ENCODE results near the gene MYRFL. TPM values are rescaled to one million over a fixed set of nuclear protein-coding genes. Genes with fewer than 3 reads are reported as not detected.

MYRFL gene
- total and polyA plus RNA-seq, 2 experiments from 2014 or later = 2.3 to 2.7 TPM

DNA sequence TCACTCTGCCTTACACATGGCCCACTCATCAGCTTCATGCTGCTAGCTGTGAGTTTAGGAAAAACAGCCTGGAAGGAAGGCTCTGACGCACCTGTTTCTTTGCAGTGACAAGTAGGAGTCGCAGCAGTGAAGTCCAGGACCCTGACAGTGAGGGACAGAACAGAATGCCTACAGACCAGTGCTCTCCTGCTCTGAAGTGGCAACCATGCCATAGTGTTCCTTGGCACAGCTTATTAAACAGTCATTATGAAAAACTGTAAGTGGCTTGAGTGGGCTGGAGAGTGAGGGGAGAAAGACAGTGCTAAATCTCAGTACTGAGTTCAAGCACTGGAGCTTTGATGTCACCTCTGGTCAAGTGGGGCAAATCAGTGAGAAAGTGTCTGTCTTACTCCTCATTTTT is 61.7 kb downstream of the MYRFL start:
- H3K4me3 ChIP-seq = no peak overlapping the region
- no peak overlapping the region for H2AFZ ChIP-seq
- H3K27me3 ChIP-seq = no peaks in the 10 kb centered on the region
- H3K4me2 ChIP-seq = no peak overlapping the region
- H3K9me3 ChIP-seq (ENCODE audit: low read depth) = no peaks in the 10 kb centered on the region
- TF ChIP-seq, protein P1, sequence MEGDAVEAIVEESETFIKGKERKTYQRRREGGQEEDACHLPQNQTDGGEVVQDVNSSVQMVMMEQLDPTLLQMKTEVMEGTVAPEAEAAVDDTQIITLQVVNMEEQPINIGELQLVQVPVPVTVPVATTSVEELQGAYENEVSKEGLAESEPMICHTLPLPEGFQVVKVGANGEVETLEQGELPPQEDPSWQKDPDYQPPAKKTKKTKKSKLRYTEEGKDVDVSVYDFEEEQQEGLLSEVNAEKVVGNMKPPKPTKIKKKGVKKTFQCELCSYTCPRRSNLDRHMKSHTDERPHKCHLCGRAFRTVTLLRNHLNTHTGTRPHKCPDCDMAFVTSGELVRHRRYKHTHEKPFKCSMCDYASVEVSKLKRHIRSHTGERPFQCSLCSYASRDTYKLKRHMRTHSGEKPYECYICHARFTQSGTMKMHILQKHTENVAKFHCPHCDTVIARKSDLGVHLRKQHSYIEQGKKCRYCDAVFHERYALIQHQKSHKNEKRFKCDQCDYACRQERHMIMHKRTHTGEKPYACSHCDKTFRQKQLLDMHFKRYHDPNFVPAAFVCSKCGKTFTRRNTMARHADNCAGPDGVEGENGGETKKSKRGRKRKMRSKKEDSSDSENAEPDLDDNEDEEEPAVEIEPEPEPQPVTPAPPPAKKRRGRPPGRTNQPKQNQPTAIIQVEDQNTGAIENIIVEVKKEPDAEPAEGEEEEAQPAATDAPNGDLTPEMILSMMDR (IDR thresholded peaks at IDR 0.05; ENCODE audit: poor library complexity) = no peak
- TF ChIP-seq EZH2 (IDR thresholded peaks at IDR 0.05; ENCODE audit: borderline replicate concordance) = no peak
- TF ChIP-seq EZH2phosphoT487 (IDR thresholded peaks at IDR 0.05; ENCODE audit: low read depth, severe bottlenecking, unreplicated experiment) = no peak
- no peaks in the 10 kb centered on the region for H3K79me2 ChIP-seq
- no peaks in the 10 kb centered on the region for H3K9me2 ChIP-seq (replicated peaks; ENCODE audit: insufficient read depth)
- H3K4me1 ChIP-seq (ENCODE audit: insufficient read depth) = no peaks in the 10 kb centered on the region
- no peaks in the 10 kb centered on the region for H4K20me1 ChIP-seq (ENCODE audit: insufficient read depth, poor library complexity, severe bottlenecking)
- no peak for DNase-seq (ENCODE audit: low spot score)
- WGBS (ENCODE audit: low lambda C conversion rate, missing lambda C conversion rate) = 94% methylated on average over 2 of the region's 2 CpGs
- no peak overlapping the region for H3K27ac ChIP-seq
- H3K36me3 ChIP-seq (replicated peaks; ENCODE audit: insufficient read depth, low read depth) = no peaks in the 10 kb centered on the region

DNA sequence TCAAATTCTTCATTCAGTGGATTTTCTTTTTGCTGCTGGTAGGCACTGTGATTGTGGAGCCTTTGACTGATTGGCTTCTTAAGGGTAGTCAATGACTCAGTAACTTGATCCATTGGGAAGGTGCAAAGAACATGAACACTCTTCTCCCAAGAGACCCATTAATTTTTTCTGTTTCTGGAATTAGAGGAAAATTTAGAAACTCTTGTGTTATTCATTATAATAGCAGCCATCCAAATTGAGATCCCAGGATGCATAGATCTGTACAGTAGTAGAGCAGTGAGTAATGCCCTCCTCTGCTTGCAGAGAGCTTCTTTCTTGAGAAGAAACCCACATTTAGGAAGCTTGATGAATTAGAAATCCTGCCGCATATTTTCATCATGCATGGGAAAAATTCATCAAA is 63.9 kb downstream of the MYRFL start:
- 95% methylated on average over 1 of the region's 1 CpG for WGBS (ENCODE audit: low lambda C conversion rate, missing lambda C conversion rate)
- Histone ChIP-seq H2AFZ (no peak overlapping the region), H3K4me2 (no peak overlapping the region), H4K20me1 (ENCODE audit: insufficient read depth, poor library complexity, severe bottlenecking) (no peaks in the 10 kb centered on the region), H3K4me3 (no peak overlapping the region), H3K9me2 (replicated peaks; ENCODE audit: insufficient read depth) (no peaks in the 10 kb centered on the region), H3K36me3 (replicated peaks; ENCODE audit: insufficient read depth, low read depth) (no peaks in the 10 kb centered on the region), H3K4me1 (ENCODE audit: insufficient read depth) (no peaks in the 10 kb centered on the region), H3K27me3 (no peaks in the 10 kb centered on the region), H3K27ac (no peak overlapping the region), H3K9me3 (ENCODE audit: low read depth) (no peaks in the 10 kb centered on the region), H3K79me2 (no peaks in the 10 kb centered on the region)
- DNase-seq (ENCODE audit: low spot score) = no peak
- TF ChIP-seq EZH2phosphoT487 (IDR thresholded peaks at IDR 0.05; ENCODE audit: low read depth, severe bottlenecking, unreplicated experiment) (no peak), EZH2 (IDR thresholded peaks at IDR 0.05; ENCODE audit: borderline replicate concordance) (no peak)

DNA sequence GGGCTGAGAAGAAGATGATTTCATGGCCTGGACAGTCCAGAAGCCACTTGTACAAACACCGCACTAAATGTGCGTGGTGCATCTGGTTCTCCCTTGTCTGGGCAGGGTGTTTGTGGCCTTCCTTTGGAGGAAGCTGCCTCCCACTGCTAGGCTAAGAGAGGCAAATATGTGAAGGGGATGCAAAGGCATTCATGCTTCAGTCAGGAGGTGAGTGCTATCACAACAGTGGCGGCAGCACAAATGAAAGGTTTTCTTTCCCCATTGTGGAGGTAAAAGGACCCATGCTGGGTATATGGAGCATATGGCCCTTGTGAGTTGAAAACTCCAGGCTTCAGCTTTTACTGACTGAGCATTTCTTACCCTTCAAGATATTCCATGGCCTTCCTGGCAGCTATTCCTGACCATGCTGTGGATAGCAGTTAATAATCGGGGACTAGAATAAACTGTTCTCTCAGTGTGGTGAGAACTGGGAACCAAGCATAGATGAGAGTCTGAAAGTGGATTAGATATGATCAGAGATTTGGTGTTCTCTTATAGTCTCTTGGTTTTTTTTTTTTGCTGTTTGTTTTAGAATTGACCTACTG is 69.9 kb downstream of the MYRFL start:
- Histone ChIP-seq H3K36me3 (replicated peaks; ENCODE audit: insufficient read depth, low read depth) (no peaks in the 10 kb centered on the region), H3K79me2 (no peaks in the 10 kb centered on the region), H3K4me2 (no peak overlapping the region), H3K27me3 (no peaks in the 10 kb centered on the region), H3K9me3 (ENCODE audit: low read depth) (no peaks in the 10 kb centered on the region), H2AFZ (no peak overlapping the region), H4K20me1 (ENCODE audit: insufficient read depth, poor library complexity, severe bottlenecking) (no peaks in the 10 kb centered on the region), H3K27ac (no peak overlapping the region), H3K4me1 (ENCODE audit: insufficient read depth) (peaks cover 10% of the 10 kb centered on the region), H3K9me2 (replicated peaks; ENCODE audit: insufficient read depth) (no peaks in the 10 kb centered on the region), H3K4me3 (no peak overlapping the region)
- TF ChIP-seq, protein P1 (IDR thresholded peaks at IDR 0.05; ENCODE audit: poor library complexity) = no peak
- TF ChIP-seq EZH2phosphoT487 (IDR thresholded peaks at IDR 0.05; ENCODE audit: low read depth, severe bottlenecking, unreplicated experiment) (no peak), EZH2 (IDR thresholded peaks at IDR 0.05; ENCODE audit: borderline replicate concordance) (no peak)
- 91% methylated on average over 4 of the region's 4 CpGs for WGBS (ENCODE audit: low lambda C conversion rate, missing lambda C conversion rate)
- no peak for DNase-seq (ENCODE audit: low spot score)

DNA sequence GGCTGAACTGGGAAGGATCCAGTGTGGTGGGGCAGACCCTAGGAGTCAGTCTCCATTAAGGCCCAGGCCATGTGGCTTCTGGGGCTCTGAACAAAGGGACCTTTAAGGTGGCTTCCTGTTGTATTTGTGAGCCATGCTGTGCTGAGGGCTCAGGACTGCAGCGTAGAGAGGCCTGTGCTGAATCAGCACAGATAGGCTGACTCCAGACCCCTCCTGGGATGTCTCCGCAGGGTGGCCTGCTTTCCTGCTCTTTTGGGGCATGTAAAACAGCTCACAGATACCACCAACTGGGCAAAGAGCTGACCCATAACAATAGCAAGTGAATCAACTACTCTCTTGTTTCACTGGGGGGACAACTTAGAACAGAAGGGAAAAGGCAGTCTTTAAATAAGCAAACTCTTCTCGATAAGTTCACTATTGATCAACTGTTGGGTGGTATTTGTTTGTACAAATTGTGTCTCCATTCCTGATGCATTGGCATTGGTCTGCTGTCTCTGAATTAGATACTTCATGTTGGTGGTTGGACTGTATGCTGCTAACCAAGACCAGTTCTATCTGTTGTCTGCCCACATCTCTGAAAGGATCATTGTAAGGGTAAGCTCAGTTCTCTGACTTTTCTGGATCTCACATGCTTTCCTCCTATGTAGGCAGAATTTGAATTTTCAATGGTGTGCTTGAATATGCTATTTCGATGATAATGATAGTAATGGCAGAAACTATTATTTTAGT is 71.8 kb downstream of the MYRFL start:
- Histone ChIP-seq H3K4me1 (ENCODE audit: insufficient read depth) (peaks cover 10% of the 10 kb centered on the region), H4K20me1 (ENCODE audit: insufficient read depth, poor library complexity, severe bottlenecking) (no peaks in the 10 kb centered on the region), H3K36me3 (replicated peaks; ENCODE audit: insufficient read depth, low read depth) (no peaks in the 10 kb centered on the region), H3K9me2 (replicated peaks; ENCODE audit: insufficient read depth) (no peaks in the 10 kb centered on the region), H3K27me3 (no peaks in the 10 kb centered on the region), H3K4me3 (no peak overlapping the region), H3K9me3 (ENCODE audit: low read depth) (no peaks in the 10 kb centered on the region), H2AFZ (no peak overlapping the region), H3K27ac (no peak overlapping the region), H3K4me2 (no peak overlapping the region), H3K79me2 (no peaks in the 10 kb centered on the region)
- 75% methylated on average over 4 of the region's 4 CpGs for WGBS (ENCODE audit: low lambda C conversion rate, missing lambda C conversion rate)
- TF ChIP-seq, protein P1 (IDR thresholded peaks at IDR 0.05; ENCODE audit: poor library complexity) = no peak
- TF ChIP-seq EZH2phosphoT487 (IDR thresholded peaks at IDR 0.05; ENCODE audit: low read depth, severe bottlenecking, unreplicated experiment) (no peak), EZH2 (IDR thresholded peaks at IDR 0.05; ENCODE audit: borderline replicate concordance) (no peak)
- DNase-seq (ENCODE audit: low spot score) = no peak

All from hepatocyte (in vitro differentiated cells).